Omental fat pad (tissue), 4 donors: ENCODE measurements around the gene ATP6V1F. TPM values are rescaled to one million over a fixed set of nuclear protein-coding genes. Genes with fewer than 3 reads are reported as not detected.

ENCODE experiments used
- ATAC-seq: fragments of 150-250 bp; one replicate; pipeline ENCODE4 v1.9.1; 2016; ENCODE audit warnings: mild to moderate bottlenecking, moderate library complexity; ENCODE audit not compliant: low FRiP score
- DNase-seq: peaks from one replicate; pipeline ENCODE4 v3.0.0-alpha.2; 2019; ENCODE audit warnings: low spot score
- total RNA-seq, 4 donors: library from RNA; depleted of rRNA; stranded (reverse); fragments of >200 nt; gene quantifications; one replicate each; pipeline ENCODE4 v1.1.0, GENCODE V29; 2016
- TF ChIP-seq, protein P1 (sequence below), 3 donors: fragments of 450-650 bp; IDR thresholded peaks; one replicate each; pipeline ENCODE4 v1.5.1; 2016 to 2017; ENCODE audit warnings: antibody characterized with exemption in 3 of 3, mild to moderate bottlenecking in 3 of 3, moderate library complexity in 2 of 3

The ATP6V1F gene
- total RNA-seq, 4 donors from 2014 or later: 86.7 to 186 (median 133) TPM

- ATAC-seq: peak; percentile 29
- TF ChIP-seq, protein P1, sequence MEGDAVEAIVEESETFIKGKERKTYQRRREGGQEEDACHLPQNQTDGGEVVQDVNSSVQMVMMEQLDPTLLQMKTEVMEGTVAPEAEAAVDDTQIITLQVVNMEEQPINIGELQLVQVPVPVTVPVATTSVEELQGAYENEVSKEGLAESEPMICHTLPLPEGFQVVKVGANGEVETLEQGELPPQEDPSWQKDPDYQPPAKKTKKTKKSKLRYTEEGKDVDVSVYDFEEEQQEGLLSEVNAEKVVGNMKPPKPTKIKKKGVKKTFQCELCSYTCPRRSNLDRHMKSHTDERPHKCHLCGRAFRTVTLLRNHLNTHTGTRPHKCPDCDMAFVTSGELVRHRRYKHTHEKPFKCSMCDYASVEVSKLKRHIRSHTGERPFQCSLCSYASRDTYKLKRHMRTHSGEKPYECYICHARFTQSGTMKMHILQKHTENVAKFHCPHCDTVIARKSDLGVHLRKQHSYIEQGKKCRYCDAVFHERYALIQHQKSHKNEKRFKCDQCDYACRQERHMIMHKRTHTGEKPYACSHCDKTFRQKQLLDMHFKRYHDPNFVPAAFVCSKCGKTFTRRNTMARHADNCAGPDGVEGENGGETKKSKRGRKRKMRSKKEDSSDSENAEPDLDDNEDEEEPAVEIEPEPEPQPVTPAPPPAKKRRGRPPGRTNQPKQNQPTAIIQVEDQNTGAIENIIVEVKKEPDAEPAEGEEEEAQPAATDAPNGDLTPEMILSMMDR (IDR thresholded peaks at IDR 0.05): no peak
- no peak for DNase-seq
These were observed 26.6 kb upstream of the ATP6V1F start for GRCh38 chr7:128835790-128836641.

- TF ChIP-seq, protein P1 (IDR thresholded peaks at IDR 0.05): no peak
- DNase-seq (no peak), ATAC-seq (no peak)
These were observed 25.8 kb upstream of the ATP6V1F start for GRCh38 chr7:128836729-128837348.

GRCh38 chr7:128837521-128837921 is 25.1 kb upstream of the ATP6V1F start:
- DNase-seq (no peak), ATAC-seq (no peak)
- TF ChIP-seq, protein P1 (IDR thresholded peaks at IDR 0.05): no peak

DNA sequence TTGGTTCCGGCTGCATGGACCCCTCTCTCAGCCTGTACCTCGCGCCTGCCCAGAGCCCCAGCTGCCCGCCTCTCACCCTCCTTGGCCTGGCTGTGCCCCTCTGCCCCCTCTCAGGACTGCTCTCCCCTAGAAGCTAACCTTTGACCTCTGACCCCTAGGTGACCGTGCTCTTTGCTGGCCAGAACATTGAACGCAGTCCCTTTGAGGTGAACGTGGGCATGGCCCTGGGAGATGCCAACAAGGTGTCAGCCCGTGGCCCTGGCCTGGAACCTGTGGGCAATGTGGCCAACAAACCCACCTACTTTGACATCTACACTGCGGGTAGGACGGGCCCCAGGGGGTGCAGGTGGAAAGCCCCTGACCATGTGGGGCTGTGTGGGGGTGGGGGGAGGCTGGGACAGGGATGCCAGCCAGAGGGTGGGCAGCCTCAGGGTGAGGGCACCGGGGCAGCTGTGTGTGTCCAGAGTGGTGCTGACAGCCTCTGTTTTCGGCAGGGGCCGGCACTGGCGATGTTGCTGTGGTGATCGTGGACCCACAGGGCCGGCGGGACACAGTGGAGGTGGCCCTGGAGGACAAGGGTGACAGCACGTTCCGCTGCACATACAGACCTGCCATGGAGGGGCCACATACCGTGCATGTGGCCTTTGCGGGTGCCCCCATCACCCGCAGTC is 24.4 kb upstream of the ATP6V1F start:
- TF ChIP-seq, protein P1 (IDR thresholded peaks at IDR 0.05): no peak
- no peak for DNase-seq
- no peak for ATAC-seq

- ATAC-seq: no peak
- TF ChIP-seq, protein P1 (IDR thresholded peaks at IDR 0.05): no peak
- DNase-seq: no peak
These were observed 23.5 kb upstream of the ATP6V1F start for GRCh38 chr7:128838981-128839731.

- TF ChIP-seq, protein P1 (IDR thresholded peaks at IDR 0.05): no peak
- ATAC-seq (no peak), DNase-seq (no peak)
These were observed 22.9 kb upstream of the ATP6V1F start for GRCh38 chr7:128839751-128840177.
